GM23338 (cell line): Measurements from ENCODE around the gene CLCF1. TPM values are rescaled to one million over a fixed set of nuclear protein-coding genes. Genes with fewer than 3 reads are reported as not detected.

Source experiments
- ATAC-seq: fragments of 200-7000 bp; cut with Tn5 transposase; 3 replicates; pipeline ENCODE4 v1.9.1; 2020
- DNase-seq: peaks from one replicate; pipeline ENCODE4 v3.0.0-alpha.2; 2015; ENCODE audit warnings: low spot score
- H2AFZ ChIP-seq: fragments of 200-600 bp; sonication (generic); 2 replicates; pipeline ENCODE4 v1.8.0; 2016; ENCODE audit warnings: antibody characterized with exemption, mild to moderate bottlenecking, moderate library complexity
- H3F3A ChIP-seq: fragments of 200-600 bp; sonication (generic); replicated peaks from 2 replicates; pipeline ENCODE4 v1.8.0; 2017; ENCODE audit warnings: antibody characterized with exemption, mixed run types, low read depth
- H3K27ac ChIP-seq: fragments of 200-600 bp; sonication (generic); 2 replicates; pipeline ENCODE4 v1.6.1; 2016; ENCODE audit warnings: low read depth
- H3K27me3 ChIP-seq: fragments of 200-600 bp; sonication (generic); 2 replicates; pipeline ENCODE4 v1.8.0; 2016; ENCODE audit warnings: mild to moderate bottlenecking, mixed run types, moderate library complexity; ENCODE audit not compliant: insufficient read depth
- H3K36me3 ChIP-seq: fragments of 200-600 bp; sonication (generic); 2 replicates; pipeline ENCODE4 v1.8.0; 2016; ENCODE audit warnings: mild to moderate bottlenecking; ENCODE audit not compliant: insufficient read depth
- H3K4me1 ChIP-seq: fragments of 200-600 bp; sonication (generic); 2 replicates; pipeline ENCODE4 v1.8.0; 2016; ENCODE audit warnings: mild to moderate bottlenecking, moderate library complexity; ENCODE audit not compliant: insufficient read depth
- H3K4me2 ChIP-seq: fragments of 200-600 bp; sonication (generic); 2 replicates; pipeline ENCODE4 v1.7.1; 2017; ENCODE audit warnings: mixed run types
- H3K4me3 ChIP-seq: fragments of 200-600 bp; sonication (generic); 2 replicates; pipeline ENCODE4 v1.6.1; 2016; ENCODE audit warnings: mixed run types
- H3K79me2 ChIP-seq: fragments of 200-600 bp; sonication (generic); replicated peaks from 2 replicates; pipeline ENCODE4 v1.8.0; 2017; ENCODE audit warnings: mild to moderate bottlenecking; ENCODE audit not compliant: insufficient read depth
- H3K9me2 ChIP-seq: fragments of 200-600 bp; sonication (generic); 2 replicates; pipeline ENCODE4 v1.8.0; 2017; ENCODE audit not compliant: insufficient read depth
- H4K20me1 ChIP-seq: fragments of 200-600 bp; sonication (generic); replicated peaks from 2 replicates; pipeline ENCODE4 v1.8.0; 2017; ENCODE audit warnings: mild to moderate bottlenecking; ENCODE audit not compliant: insufficient read depth
- H3K27ac Mint-ChIP-seq: 2 replicates; pipeline ENCODE4 v1.8.0; 2020; ENCODE audit warnings: inconsistent platforms, mild to moderate bottlenecking, moderate library complexity, mixed read lengths
- H3K27me3 Mint-ChIP-seq: 3 replicates; pipeline ENCODE4 v1.8.0; 2022; ENCODE audit warnings: low read depth, mild to moderate bottlenecking, moderate library complexity, mixed read lengths, inconsistent platforms; ENCODE audit not compliant: insufficient read depth, poor library complexity
- H3K36me3 Mint-ChIP-seq: 3 replicates; pipeline ENCODE4 v1.8.0; 2021; ENCODE audit warnings: low read depth, mild to moderate bottlenecking, inconsistent platforms, moderate library complexity, mixed read lengths
- H3K4me1 Mint-ChIP-seq: 3 replicates; pipeline ENCODE4 v1.8.0; 2020; ENCODE audit warnings: mild to moderate bottlenecking, inconsistent platforms, mixed read lengths
- H3K4me3 Mint-ChIP-seq: 3 replicates; pipeline ENCODE4 v1.8.0; 2021; ENCODE audit warnings: moderate library complexity, mild to moderate bottlenecking, inconsistent platforms, mixed read lengths
- H3K9me3 Mint-ChIP-seq: 3 replicates; pipeline ENCODE4 v1.8.0; 2020; ENCODE audit warnings: moderate library complexity, mild to moderate bottlenecking, inconsistent platforms, mixed read lengths
- CREB1 ChIP-seq: fragments of 250-450 bp; sonication (Bioruptor Pico); IDR thresholded peaks from 2 replicates; pipeline ENCODE4 v1.5.0; 2020; ENCODE audit warnings: low read depth, mild to moderate bottlenecking, moderate library complexity
- NANOG ChIP-seq: IDR thresholded peaks from 2 replicates; pipeline ENCODE4 v1.6.1; 2016; ENCODE audit warnings: antibody characterized with exemption, borderline replicate concordance
- POLR2AphosphoS5 ChIP-seq: IDR thresholded peaks from 2 replicates; pipeline ENCODE4 v1.6.1; 2016; ENCODE audit warnings: antibody characterized with exemption, low read depth
- STAT1 ChIP-seq: IDR thresholded peaks from one replicate; pipeline ENCODE4 v1.6.1; 2016; ENCODE audit warnings: antibody characterized with exemption; ENCODE audit not compliant: unreplicated experiment
- polyA plus RNA-seq: library from polyadenylated mRNA; unstranded; fragments of >200 nt; fragmentation: Nextera tagmentation; extraction: Ambion mirVana; gene quantifications from 2 replicates; pipeline ENCODE4 v1.2.1, GENCODE V29; 2016
- total RNA-seq: library from RNA; depleted of rRNA; stranded (reverse); fragments of >200 nt; shearing (Covaris generic); gene quantifications from 2 replicates; pipeline ENCODE4 v1.2.3, GENCODE V29; 2014
- TF ChIP-seq, protein P1 (sequence below), 2 experiments: fragments of 200-600 bp in 1 of 2; sonication (generic) in 1 of 2; conservative IDR thresholded peaks; 2 replicates each; pipeline versions ENCODE4 v1.5.1 to v1.6.1; 2016 to 2017; ENCODE audit warnings: antibody characterized with exemption in 2 of 2, low read depth in 2 of 2, mild to moderate bottlenecking in 2 of 2, moderate library complexity in 1 of 2
- TF ChIP-seq, protein P2 (sequence below): fragments of 250-450 bp; sonication (Bioruptor Pico); IDR thresholded peaks from 2 replicates; pipeline ENCODE4 v1.5.0; 2020; ENCODE audit warnings: mild to moderate bottlenecking, moderate library complexity

The CLCF1 gene
- total and polyA plus RNA-seq, 2 experiments from 2014 or later = 0.32 TPM; not detected in 1

DNA sequence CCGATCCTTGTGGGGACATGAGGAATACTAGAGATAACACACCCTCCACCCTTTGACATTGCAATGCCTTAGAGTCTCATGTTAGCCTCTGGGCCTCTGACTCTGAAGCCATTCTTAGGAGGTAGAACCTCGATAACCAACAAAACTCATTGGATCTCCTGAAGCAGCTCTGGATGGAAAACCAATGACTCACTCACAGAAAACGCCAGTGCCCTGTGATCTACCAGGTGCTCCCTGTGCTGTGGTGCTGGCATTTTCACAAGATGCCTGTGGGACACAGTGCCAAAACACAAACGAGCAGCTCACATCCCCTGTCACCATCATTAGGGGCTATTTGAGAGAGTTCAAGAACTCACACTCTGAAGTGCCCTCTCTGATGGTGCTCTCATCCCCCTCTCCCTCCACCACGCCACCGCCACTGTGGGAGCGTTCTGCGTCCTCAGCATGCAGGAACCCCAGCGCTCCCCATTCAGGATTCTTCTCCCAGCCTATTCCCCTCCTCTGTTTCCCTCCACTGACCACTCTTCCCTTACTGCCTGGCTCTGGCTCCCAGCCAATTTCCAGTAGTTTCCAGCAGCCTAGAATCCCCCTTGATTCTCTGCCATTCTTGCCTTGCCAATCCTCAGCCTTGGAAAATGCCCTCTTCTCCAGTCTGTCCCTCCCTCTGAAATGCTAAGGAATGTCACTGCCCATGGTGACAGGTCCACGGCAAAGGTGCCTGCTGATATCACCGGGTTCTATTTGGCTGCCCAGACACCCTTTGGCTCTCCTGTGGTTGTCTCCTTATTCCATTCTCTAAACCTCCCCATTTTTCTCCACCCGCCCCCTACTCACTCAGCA is 15.3 kb downstream of the CLCF1 start:
- H4K20me1 ChIP-seq = no peaks in the 10 kb centered on the region
- no peaks in the 10 kb centered on the region; the same call in 2 of the 3 replicates for H3K9me3 Mint-ChIP-seq
- no peak overlapping the region for H3K27ac Mint-ChIP-seq
- peaks cover 28% of the 10 kb centered on the region for H3K27me3 Mint-ChIP-seq
- no peak overlapping the region for H3K27ac ChIP-seq
- H3K79me2 ChIP-seq = no peaks in the 10 kb centered on the region
- no peaks in the 10 kb centered on the region; the same call in 2 of the 3 replicates for H3K36me3 Mint-ChIP-seq
- H3K4me2 ChIP-seq = no peak overlapping the region
- H3K36me3 ChIP-seq = no peaks in the 10 kb centered on the region
- TF ChIP-seq NANOG (no peak), STAT1 (no peak)
- peaks cover 4% of the 10 kb centered on the region; the same call in 1 of the 2 replicates for H3K27me3 ChIP-seq
- no peak for DNase-seq
- H3K4me1 ChIP-seq = peaks cover 9% of the 10 kb centered on the region
- peaks cover 23% of the 10 kb centered on the region for H3K4me1 Mint-ChIP-seq
- no peaks in the 10 kb centered on the region for H3K9me2 ChIP-seq
- ATAC-seq = no peak
- H3F3A ChIP-seq = 0 out of 2 replicates have a peak, but pooled peaks cover 9% of the 10 kb centered on the region
- no peak overlapping the region for H3K4me3 ChIP-seq
- H3K4me3 Mint-ChIP-seq = no peak overlapping the region
- H2AFZ ChIP-seq = no peak overlapping the region

DNA sequence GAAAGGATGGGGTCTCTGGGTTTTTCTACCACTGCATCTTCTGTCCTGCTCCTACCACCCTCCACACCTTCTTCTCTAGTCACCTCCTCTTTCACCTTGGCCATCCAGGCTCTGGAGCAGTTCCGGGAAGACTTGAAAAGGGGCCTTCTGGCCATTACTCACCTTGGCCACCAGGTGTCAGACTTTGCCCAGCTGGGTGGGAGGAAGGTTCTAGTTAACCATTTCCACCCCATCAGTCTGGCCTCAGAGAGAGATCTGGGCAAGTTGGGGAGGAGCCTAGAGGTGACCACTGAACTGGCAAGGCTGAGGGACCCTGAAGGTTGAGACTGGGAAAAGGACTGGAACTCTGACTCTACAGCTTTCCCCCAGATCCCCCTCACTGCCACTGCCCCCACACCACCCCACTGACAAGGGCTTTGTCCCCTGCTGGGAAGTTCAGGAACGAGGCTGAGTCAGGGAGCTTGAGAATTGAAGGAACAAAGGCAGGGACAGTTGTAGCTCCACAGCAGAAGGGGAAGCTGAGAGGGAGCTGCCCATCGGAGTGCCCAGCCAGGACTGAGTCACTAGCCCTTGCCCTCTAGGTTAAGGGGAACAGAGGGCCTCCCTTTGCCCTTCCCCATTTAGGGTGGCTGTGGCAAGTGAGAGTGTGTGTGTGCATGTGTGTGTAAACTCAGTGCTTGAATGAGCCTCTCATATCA is 16.4 kb downstream of the CLCF1 start:
- Histone ChIP-seq H3K4me3 (no peak overlapping the region), H3F3A (0 out of 2 replicates have a peak, but pooled peaks cover 10% of the 10 kb centered on the region), H3K4me1 (peaks cover 9% of the 10 kb centered on the region), H2AFZ (peak overlapping the region; percentile 80), H3K9me2 (no peaks in the 10 kb centered on the region), H3K27me3 (peaks cover 4% of the 10 kb centered on the region; the same call in 1 of the 2 replicates), H3K79me2 (no peaks in the 10 kb centered on the region), H4K20me1 (no peaks in the 10 kb centered on the region), H3K4me2 (no peak overlapping the region), H3K27ac (no peak overlapping the region), H3K36me3 (no peaks in the 10 kb centered on the region)
- H3K4me3 Mint-ChIP-seq = no peak overlapping the region; the same call in 2 of the 3 replicates
- no peaks in the 10 kb centered on the region; the same call in 2 of the 3 replicates for H3K36me3 Mint-ChIP-seq
- no peaks in the 10 kb centered on the region; the same call in 2 of the 3 replicates for H3K9me3 Mint-ChIP-seq
- DNase-seq (peak; percentile 94), ATAC-seq (peak; percentile 53)
- peaks cover 30% of the 10 kb centered on the region for H3K27me3 Mint-ChIP-seq
- TF ChIP-seq, protein P1, sequence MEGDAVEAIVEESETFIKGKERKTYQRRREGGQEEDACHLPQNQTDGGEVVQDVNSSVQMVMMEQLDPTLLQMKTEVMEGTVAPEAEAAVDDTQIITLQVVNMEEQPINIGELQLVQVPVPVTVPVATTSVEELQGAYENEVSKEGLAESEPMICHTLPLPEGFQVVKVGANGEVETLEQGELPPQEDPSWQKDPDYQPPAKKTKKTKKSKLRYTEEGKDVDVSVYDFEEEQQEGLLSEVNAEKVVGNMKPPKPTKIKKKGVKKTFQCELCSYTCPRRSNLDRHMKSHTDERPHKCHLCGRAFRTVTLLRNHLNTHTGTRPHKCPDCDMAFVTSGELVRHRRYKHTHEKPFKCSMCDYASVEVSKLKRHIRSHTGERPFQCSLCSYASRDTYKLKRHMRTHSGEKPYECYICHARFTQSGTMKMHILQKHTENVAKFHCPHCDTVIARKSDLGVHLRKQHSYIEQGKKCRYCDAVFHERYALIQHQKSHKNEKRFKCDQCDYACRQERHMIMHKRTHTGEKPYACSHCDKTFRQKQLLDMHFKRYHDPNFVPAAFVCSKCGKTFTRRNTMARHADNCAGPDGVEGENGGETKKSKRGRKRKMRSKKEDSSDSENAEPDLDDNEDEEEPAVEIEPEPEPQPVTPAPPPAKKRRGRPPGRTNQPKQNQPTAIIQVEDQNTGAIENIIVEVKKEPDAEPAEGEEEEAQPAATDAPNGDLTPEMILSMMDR (conservative IDR thresholded peaks at IDR 0.05; ENCODE audit: low read depth in 2 of 2) = peak; percentile 98 to 99
- TF ChIP-seq POLR2AphosphoS5 (no peak), CREB1 (CRISPR knock-in tag) (0 out of 2 replicates have a peak, but pooled peaks have one; percentile 12)
- TF ChIP-seq, protein P2, sequence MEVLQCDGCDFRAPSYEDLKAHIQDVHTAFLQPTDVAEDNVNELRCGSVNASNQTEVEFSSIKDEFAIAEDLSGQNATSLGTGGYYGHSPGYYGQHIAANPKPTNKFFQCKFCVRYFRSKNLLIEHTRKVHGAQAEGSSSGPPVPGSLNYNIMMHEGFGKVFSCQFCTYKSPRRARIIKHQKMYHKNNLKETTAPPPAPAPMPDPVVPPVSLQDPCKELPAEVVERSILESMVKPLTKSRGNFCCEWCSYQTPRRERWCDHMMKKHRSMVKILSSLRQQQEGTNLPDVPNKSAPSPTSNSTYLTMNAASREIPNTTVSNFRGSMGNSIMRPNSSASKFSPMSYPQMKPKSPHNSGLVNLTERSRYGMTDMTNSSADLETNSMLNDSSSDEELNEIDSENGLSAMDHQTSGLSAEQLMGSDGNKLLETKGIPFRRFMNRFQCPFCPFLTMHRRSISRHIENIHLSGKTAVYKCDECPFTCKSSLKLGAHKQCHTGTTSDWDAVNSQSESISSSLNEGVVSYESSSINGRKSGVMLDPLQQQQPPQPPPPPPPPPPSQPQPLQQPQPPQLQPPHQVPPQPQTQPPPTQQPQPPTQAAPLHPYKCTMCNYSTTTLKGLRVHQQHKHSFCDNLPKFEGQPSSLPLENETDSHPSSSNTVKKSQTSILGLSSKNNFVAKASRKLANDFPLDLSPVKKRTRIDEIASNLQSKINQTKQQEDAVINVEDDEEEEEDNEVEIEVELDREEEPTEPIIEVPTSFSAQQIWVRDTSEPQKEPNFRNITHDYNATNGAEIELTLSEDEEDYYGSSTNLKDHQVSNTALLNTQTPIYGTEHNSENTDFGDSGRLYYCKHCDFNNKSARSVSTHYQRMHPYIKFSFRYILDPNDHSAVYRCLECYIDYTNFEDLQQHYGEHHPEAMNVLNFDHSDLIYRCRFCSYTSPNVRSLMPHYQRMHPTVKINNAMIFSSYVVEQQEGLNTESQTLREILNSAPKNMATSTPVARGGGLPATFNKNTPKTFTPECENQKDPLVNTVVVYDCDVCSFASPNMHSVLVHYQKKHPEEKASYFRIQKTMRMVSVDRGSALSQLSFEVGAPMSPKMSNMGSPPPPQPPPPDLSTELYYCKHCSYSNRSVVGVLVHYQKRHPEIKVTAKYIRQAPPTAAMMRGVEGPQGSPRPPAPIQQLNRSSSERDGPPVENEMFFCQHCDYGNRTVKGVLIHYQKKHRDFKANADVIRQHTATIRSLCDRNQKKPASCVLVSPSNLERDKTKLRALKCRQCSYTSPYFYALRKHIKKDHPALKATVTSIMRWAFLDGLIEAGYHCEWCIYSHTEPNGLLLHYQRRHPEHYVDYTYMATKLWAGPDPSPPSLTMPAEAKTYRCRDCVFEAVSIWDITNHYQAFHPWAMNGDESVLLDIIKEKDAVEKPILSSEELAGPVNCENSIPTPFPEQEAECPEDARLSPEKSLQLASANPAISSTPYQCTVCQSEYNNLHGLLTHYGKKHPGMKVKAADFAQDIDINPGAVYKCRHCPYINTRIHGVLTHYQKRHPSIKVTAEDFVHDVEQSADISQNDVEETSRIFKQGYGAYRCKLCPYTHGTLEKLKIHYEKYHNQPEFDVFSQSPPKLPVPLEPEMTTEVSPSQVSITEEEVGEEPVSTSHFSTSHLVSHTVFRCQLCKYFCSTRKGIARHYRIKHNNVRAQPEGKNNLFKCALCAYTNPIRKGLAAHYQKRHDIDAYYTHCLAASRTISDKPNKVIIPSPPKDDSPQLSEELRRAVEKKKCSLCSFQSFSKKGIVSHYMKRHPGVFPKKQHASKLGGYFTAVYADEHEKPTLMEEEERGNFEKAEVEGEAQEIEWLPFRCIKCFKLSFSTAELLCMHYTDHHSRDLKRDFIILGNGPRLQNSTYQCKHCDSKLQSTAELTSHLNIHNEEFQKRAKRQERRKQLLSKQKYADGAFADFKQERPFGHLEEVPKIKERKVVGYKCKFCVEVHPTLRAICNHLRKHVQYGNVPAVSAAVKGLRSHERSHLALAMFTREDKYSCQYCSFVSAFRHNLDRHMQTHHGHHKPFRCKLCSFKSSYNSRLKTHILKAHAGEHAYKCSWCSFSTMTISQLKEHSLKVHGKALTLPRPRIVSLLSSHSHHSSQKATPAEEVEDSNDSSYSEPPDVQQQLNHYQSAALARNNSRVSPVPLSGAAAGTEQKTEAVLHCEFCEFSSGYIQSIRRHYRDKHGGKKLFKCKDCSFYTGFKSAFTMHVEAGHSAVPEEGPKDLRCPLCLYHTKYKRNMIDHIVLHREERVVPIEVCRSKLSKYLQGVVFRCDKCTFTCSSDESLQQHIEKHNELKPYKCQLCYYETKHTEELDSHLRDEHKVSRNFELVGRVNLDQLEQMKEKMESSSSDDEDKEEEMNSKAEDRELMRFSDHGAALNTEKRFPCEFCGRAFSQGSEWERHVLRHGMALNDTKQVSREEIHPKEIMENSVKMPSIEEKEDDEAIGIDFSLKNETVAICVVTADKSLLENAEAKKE (CRISPR knock-in tag) = 0 out of 2 replicates have a peak, but pooled peaks have one; percentile 7
- H3K27ac Mint-ChIP-seq = 0 out of 2 replicates have a peak overlapping the region, but pooled peaks have one; percentile 72
- H3K4me1 Mint-ChIP-seq = peaks cover 23% of the 10 kb centered on the region
